ENCODE measurements around the gene SMOC1.

- TF ChIP-seq, protein P1, sequence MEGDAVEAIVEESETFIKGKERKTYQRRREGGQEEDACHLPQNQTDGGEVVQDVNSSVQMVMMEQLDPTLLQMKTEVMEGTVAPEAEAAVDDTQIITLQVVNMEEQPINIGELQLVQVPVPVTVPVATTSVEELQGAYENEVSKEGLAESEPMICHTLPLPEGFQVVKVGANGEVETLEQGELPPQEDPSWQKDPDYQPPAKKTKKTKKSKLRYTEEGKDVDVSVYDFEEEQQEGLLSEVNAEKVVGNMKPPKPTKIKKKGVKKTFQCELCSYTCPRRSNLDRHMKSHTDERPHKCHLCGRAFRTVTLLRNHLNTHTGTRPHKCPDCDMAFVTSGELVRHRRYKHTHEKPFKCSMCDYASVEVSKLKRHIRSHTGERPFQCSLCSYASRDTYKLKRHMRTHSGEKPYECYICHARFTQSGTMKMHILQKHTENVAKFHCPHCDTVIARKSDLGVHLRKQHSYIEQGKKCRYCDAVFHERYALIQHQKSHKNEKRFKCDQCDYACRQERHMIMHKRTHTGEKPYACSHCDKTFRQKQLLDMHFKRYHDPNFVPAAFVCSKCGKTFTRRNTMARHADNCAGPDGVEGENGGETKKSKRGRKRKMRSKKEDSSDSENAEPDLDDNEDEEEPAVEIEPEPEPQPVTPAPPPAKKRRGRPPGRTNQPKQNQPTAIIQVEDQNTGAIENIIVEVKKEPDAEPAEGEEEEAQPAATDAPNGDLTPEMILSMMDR (IDR thresholded peaks at IDR 0.05): no peak
- no peak for TF ChIP-seq SIN3A (IDR thresholded peaks at IDR 0.05; ENCODE audit: borderline replicate concordance, insufficient read depth, low read depth, low read length)
- TF ChIP-seq TCF7L2 (IDR thresholded peaks at IDR 0.05; ENCODE audit: low read depth, low read length): no peak
- TF ChIP-seq POLR2AphosphoS5 (IDR thresholded peaks at IDR 0.05; ENCODE audit: low read depth, low read length): no peak
These were observed 30.8 kb downstream of the SMOC1 start for GRCh38 chr14:69909826-69910550.

Data from Panc1 (cell line).